DMS79 treated with DMSO at 0.1 percent for 48 hours (cell line): ENCODE results near the gene KLHL28.

Experiments used
- DNase-seq: peaks from one replicate; lab custom pipeline; 2025; lab: John Stamatoyannopoulos, UW

The KLHL28 gene

GRCh38 chr14:44960146-44960545, 1.6 kb downstream of the KLHL28 start:
- DNase-seq: no peak

GRCh38 chr14:44959538-44959937, 2.2 kb downstream of the KLHL28 start:
- no peak for DNase-seq

GRCh38 chr14:44956866-44957265, 4.9 kb downstream of the KLHL28 start:
- DNase-seq: no peak

- DNase-seq: no peak
Measured at GRCh38 chr14:44955528-44955927, 6.2 kb downstream of the KLHL28 start.

- no peak for DNase-seq
Measured at GRCh38 chr14:44954750-44955149, 7.0 kb downstream of the KLHL28 start.

- no peak for DNase-seq
Measured at GRCh38 chr14:44952391-44953110, 9.2 kb downstream of the KLHL28 start.

GRCh38 chr14:44951051-44951450, 10.7 kb downstream of the KLHL28 start:
- no peak for DNase-seq

GRCh38 chr14:44945264-44945663, 16.5 kb downstream of the KLHL28 start:
- no peak for DNase-seq

GRCh38 chr14:44944107-44944506, 17.6 kb downstream of the KLHL28 start:
- no peak for DNase-seq

- no peak for DNase-seq
Measured at GRCh38 chr14:44942436-44942835, 19.3 kb downstream of the KLHL28 start.

GRCh38 chr14:44941591-44941990, 20.2 kb downstream of the KLHL28 start:
- no peak for DNase-seq

GRCh38 chr14:44940944-44941343, 20.8 kb downstream of the KLHL28 start:
- DNase-seq: no peak

GRCh38 chr14:44940211-44940610, 21.5 kb downstream of the KLHL28 start:
- no peak for DNase-seq

- no peak for DNase-seq
Measured at GRCh38 chr14:44937547-44937946, 24.2 kb downstream of the KLHL28 start.

- DNase-seq: no peak
Measured at GRCh38 chr14:44935155-44935554, 26.6 kb downstream of the KLHL28 start.

- no peak for DNase-seq
Measured at GRCh38 chr14:44928793-44929192, 33.0 kb downstream of the KLHL28 start.

- no peak for DNase-seq
Measured at GRCh38 chr14:44914849-44915248, 46.9 kb downstream of the KLHL28 start.

GRCh38 chr14:44912041-44912869, 49.5 kb downstream of the KLHL28 start:
- DNase-seq: no peak

- no peak for DNase-seq
Measured at GRCh38 chr14:44910821-44911220, 50.9 kb downstream of the KLHL28 start.

- DNase-seq: no peak
Measured at GRCh38 chr14:44901696-44902095, 60.1 kb downstream of the KLHL28 start.

- no peak for DNase-seq
Measured at GRCh38 chr14:44898551-44898950, 63.2 kb downstream of the KLHL28 start.

- DNase-seq: no peak
Measured at GRCh38 chr14:44897845-44898151, 63.9 kb downstream of the KLHL28 start.

GRCh38 chr14:44897041-44897844, 64.5 kb downstream of the KLHL28 start:
- DNase-seq: peak; percentile 83
